ENCODE results near the gene PDZD2. TPM values are rescaled to one million over a fixed set of nuclear protein-coding genes. Genes with fewer than 3 reads are reported as not detected.

The PDZD2 gene
- polyA plus RNA-seq, 3 donors = 0.10 TPM; not detected in 2

DNA sequence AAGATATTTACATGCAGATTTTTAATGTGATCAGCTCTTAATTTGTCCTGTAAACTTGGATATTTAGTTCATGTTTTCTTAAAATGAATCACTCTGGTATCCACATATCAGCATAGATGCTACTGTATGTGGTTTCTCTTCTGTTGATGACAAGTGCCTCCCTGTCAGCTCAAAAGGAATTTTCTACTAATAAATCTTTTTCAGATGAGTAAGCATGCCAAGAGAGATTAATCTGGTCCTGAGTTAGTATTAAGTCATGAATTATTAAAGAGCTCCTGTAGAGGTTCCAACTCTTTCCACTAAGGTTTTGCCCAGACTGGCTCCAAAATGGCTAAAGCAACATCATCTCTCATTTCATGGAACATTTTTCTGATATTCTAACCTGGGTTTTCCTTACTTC lies 406.0 kb downstream of the PDZD2 start:
- intact Hi-C loops (cut with micrococcal nuclease) = no loop called here
- Histone ChIP-seq H3K4me2 (replicated peaks; ENCODE audit: extremely low read depth, low read length, poor library complexity, severe bottlenecking) (no peak overlapping the region), H3K36me3 (replicated peaks in 1 of 2; ENCODE audit: control insufficient read depth in 1 of 2, insufficient read depth in 2 of 2, low read length in 2 of 2) (no peaks in the 10 kb centered on the region), H3K27ac (ENCODE audit: low read depth in 1 of 2, low read length in 2 of 2) (no peak overlapping the region), H3K79me2 (ENCODE audit: insufficient read depth, low read length) (no peaks in the 10 kb centered on the region), H3K9ac (ENCODE audit: insufficient read depth, low read length, poor library complexity, severe bottlenecking) (no peak overlapping the region), H4K20me1 (ENCODE audit: insufficient read depth, low read length) (no peaks in the 10 kb centered on the region), H3K27me3 (ENCODE audit: control insufficient read depth in 2 of 2, insufficient read depth in 2 of 2, low read length in 2 of 2) (no peaks in the 10 kb centered on the region), H3K9me3 (replicated peaks in 1 of 2; ENCODE audit: control insufficient read depth in 1 of 2, insufficient read depth in 1 of 2, low read length in 2 of 2) (peaks cover 2 to 13% of the 10 kb centered on the region in 2 donors), H3K4me1 (ENCODE audit: control insufficient read depth in 1 of 2, insufficient read depth in 2 of 2, low read length in 2 of 2) (no peaks in the 10 kb centered on the region), H3K4me3 (replicated peaks in 1 of 3; ENCODE audit: low read depth in 2 of 3, low read length in 3 of 3) (no peak overlapping the region), H2AFZ (ENCODE audit: insufficient read depth, low read depth, low read length, poor library complexity, severe bottlenecking) (no peak overlapping the region)
- no peak for TF ChIP-seq CTCF (IDR thresholded peaks at IDR 0.05)
- H3K4me3 Mint-ChIP-seq = no peak overlapping the region
- peaks cover 5% of the 10 kb centered on the region for H3K4me1 Mint-ChIP-seq
- no peak overlapping the region for H3K27ac Mint-ChIP-seq
- H3K27me3 Mint-ChIP-seq (ENCODE audit: low read depth in 3 of 3) = peaks cover 1 to 5% (median 1%) of the 10 kb centered on the region in 3 donors
- H3K36me3 Mint-ChIP-seq = no peaks in the 10 kb centered on the region
- H3K9me3 Mint-ChIP-seq = peaks cover 7 to 22% (median 13%) of the 10 kb centered on the region in 7 donors
- no peak for DNase-seq

- H3K36me3 Mint-ChIP-seq = no peaks in the 10 kb centered on the region
- intact Hi-C loops (cut with micrococcal nuclease) = no loop called here
These were observed 408.1 kb downstream of the PDZD2 start for GRCh38 chr5:32047056-32047455.

More at GRCh38 chr5:32047056-32047455, 408.1 kb downstream of the PDZD2 start:
- Mint-ChIP-seq H3K4me3 (no peak overlapping the region), H3K4me1 (peaks cover 5% of the 10 kb centered on the region), H3K27ac (no peak overlapping the region), H3K9me3 (peaks cover 0 to 8% (median 0%) of the 10 kb centered on the region in 7 donors), H3K27me3 (ENCODE audit: low read depth in 3 of 3) (peaks cover 1 to 4% (median 1%) of the 10 kb centered on the region in 3 donors)
- Histone ChIP-seq H3K9me3 (replicated peaks in 1 of 2; ENCODE audit: control insufficient read depth in 1 of 2, insufficient read depth in 1 of 2, low read length in 2 of 2) (no peaks in the 10 kb centered on the region), H3K79me2 (ENCODE audit: insufficient read depth, low read length) (no peaks in the 10 kb centered on the region), H3K36me3 (replicated peaks in 1 of 2; ENCODE audit: control insufficient read depth in 1 of 2, insufficient read depth in 2 of 2, low read length in 2 of 2) (no peaks in the 10 kb centered on the region), H4K20me1 (ENCODE audit: insufficient read depth, low read length) (no peaks in the 10 kb centered on the region), H3K4me2 (replicated peaks; ENCODE audit: extremely low read depth, low read length, poor library complexity, severe bottlenecking) (no peak overlapping the region), H3K4me1 (ENCODE audit: control insufficient read depth in 1 of 2, insufficient read depth in 2 of 2, low read length in 2 of 2) (no peaks in the 10 kb centered on the region), H2AFZ (ENCODE audit: insufficient read depth, low read depth, low read length, poor library complexity, severe bottlenecking) (no peak overlapping the region), H3K27ac (ENCODE audit: low read depth in 1 of 2, low read length in 2 of 2) (no peak overlapping the region), H3K9ac (ENCODE audit: insufficient read depth, low read length, poor library complexity, severe bottlenecking) (no peak overlapping the region), H3K27me3 (ENCODE audit: control insufficient read depth in 2 of 2, insufficient read depth in 2 of 2, low read length in 2 of 2) (no peaks in the 10 kb centered on the region), H3K4me3 (replicated peaks in 1 of 3; ENCODE audit: low read depth in 2 of 3, low read length in 3 of 3) (no peak overlapping the region)
- no peak for DNase-seq
- TF ChIP-seq CTCF (IDR thresholded peaks at IDR 0.05) = no peak
- WGBS (ENCODE audit: insufficient coverage) = no CpG with 5 or more reads among the region's 4 CpGs

Data from CD14-positive monocyte (primary cell).